Keratinocyte (primary cell): ENCODE results near the gene NRBF2.

Experiments used
- EZH2 ChIP-seq: IDR thresholded peaks from one replicate; pipeline ENCODE4 v1.6.1; 2012; ENCODE audit warnings: inconsistent platforms, mild to moderate bottlenecking, low read length, moderate library complexity
- TF ChIP-seq, protein P1 (sequence below), 3 experiments: IDR thresholded peaks in 1 of 3; conservative IDR thresholded peaks in 1 of 3; optimal IDR thresholded peaks in 1 of 3; 2 replicates in 2 of 3; 3 replicates in 1 of 3; pipeline versions ENCODE3 to v1.5.1; 2011; ENCODE audit warnings: low read length in 3 of 3, mild to moderate bottlenecking in 3 of 3, moderate library complexity in 2 of 3, control low read depth in 1 of 3, inconsistent platforms in 1 of 3; ENCODE audit not compliant: insufficient read depth in 2 of 3; ENCODE audit errors: extremely low read depth in 1 of 3

DNA sequence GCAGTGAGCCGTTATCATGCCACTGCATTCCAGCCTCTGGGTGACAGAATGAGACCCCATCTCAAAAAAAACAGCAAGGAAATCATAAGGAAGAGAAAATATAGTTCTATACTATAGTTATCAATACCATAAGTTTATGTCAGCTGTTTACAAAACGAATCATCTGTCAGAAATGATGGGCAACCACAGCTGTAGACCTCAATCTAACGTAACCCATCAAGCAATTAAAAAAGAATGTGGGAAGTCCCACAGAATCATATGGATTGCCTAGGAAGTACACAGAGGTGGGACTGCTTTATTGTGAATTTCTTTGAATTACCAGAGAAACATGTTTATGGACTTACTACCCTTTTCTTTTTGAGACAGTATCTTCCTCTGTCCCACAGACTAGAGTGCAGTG lies 6.9 kb downstream of the NRBF2 start:
- TF ChIP-seq, protein P1, sequence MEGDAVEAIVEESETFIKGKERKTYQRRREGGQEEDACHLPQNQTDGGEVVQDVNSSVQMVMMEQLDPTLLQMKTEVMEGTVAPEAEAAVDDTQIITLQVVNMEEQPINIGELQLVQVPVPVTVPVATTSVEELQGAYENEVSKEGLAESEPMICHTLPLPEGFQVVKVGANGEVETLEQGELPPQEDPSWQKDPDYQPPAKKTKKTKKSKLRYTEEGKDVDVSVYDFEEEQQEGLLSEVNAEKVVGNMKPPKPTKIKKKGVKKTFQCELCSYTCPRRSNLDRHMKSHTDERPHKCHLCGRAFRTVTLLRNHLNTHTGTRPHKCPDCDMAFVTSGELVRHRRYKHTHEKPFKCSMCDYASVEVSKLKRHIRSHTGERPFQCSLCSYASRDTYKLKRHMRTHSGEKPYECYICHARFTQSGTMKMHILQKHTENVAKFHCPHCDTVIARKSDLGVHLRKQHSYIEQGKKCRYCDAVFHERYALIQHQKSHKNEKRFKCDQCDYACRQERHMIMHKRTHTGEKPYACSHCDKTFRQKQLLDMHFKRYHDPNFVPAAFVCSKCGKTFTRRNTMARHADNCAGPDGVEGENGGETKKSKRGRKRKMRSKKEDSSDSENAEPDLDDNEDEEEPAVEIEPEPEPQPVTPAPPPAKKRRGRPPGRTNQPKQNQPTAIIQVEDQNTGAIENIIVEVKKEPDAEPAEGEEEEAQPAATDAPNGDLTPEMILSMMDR (optimal IDR thresholded peaks at IDR 0.05 in 1 of 3, IDR thresholded peaks at IDR 0.05 in 1 of 3, conservative IDR thresholded peaks at IDR 0.05 in 1 of 3; ENCODE audit: extremely low read depth in 1 of 3, insufficient read depth in 2 of 3, low read length in 3 of 3), result no peak
- TF ChIP-seq EZH2, result no peak
